Right lobe of liver (tissue), 6 donors: Measurements from ENCODE around the gene HDAC7. TPM values are rescaled to one million over a fixed set of nuclear protein-coding genes. Genes with fewer than 3 reads are reported as not detected.

Experiments
- ATAC-seq, 4 donors: fragments of 200-7000 bp; cut with Tn5 transposase; one replicate each; pipeline ENCODE4 v1.9.1; 2020; ENCODE audit warnings: mild to moderate bottlenecking in 4 of 4, moderate library complexity in 4 of 4
- DNase-seq, 3 donors: peaks; one replicate each; pipeline ENCODE4 v3.0.0-alpha.2; 2020
- H3K27ac ChIP-seq, 3 donors: fragments of 200-600 bp; one replicate each; pipeline ENCODE4 v1.8.0; 2022
- H3K27me3 ChIP-seq, 2 donors: fragments of 200-600 bp; one replicate each; pipeline ENCODE4 v1.8.0; 2022
- H3K36me3 ChIP-seq, 4 donors: fragments of 200-600 bp; sonication (generic) in 1 of 4; one replicate each; pipeline versions ENCODE4 v1.5.1 to v1.8.0; 2017 to 2022; ENCODE audit warnings: control low read depth in 1 of 4
- H3K4me1 ChIP-seq, 4 donors: fragments of 200-600 bp; sonication (generic) in 1 of 4; one replicate each; pipeline versions ENCODE4 v1.5.1 to v1.8.0; 2017 to 2022; ENCODE audit warnings: control low read depth in 1 of 4
- H3K4me3 ChIP-seq, 3 donors: fragments of 200-600 bp; one replicate each; pipeline ENCODE4 v1.8.0; 2022
- H3K9me3 ChIP-seq, 4 donors: fragments of 200-600 bp; sonication (generic) in 1 of 4; one replicate each; pipeline versions ENCODE4 v1.5.1 to v1.8.0; 2017 to 2022; ENCODE audit warnings: control low read depth in 1 of 4
- CTCF ChIP-seq, 4 donors: fragments of 200-600 bp in 3 of 4; fragments of 450-650 bp in 1 of 4; IDR thresholded peaks; one replicate each; pipeline versions ENCODE4 v1.5.1 to v1.8.0; 2016 to 2022; ENCODE audit warnings: antibody characterized with exemption in 4 of 4, mild to moderate bottlenecking in 2 of 4
- POLR2A ChIP-seq: fragments of 450-650 bp; IDR thresholded peaks from one replicate; pipeline ENCODE4 v1.6.1; 2017; ENCODE audit warnings: antibody characterized with exemption, mild to moderate bottlenecking
- WGBS: methylation state at CpG from one replicate; pipeline ENCODE4 v1.1.6; 2018; ENCODE audit warnings: low coverage, low lambda C conversion rate; ENCODE audit not compliant: insufficient coverage; ENCODE audit errors: missing lambda C conversion rate; 5-methylcytosine and 5-hydroxymethylcytosine counted together
- intact Hi-C, 2 donors: fragments of 100-400 bp; cut with DNase I; formaldehyde crosslinking; loops; one replicate each; pipeline versions ENCODE4 v1.11.2 to v1.14.1; 2022
- total RNA-seq, 6 experiments: library from RNA; depleted of rRNA in 2 of 6; stranded (reverse); fragments of >200 nt in 2 of 6; fragmentation: NEBNext Ultra II Directional in 3 of 6; extraction: Animal tissue kit (Norgen Biotek cat#: 25700) in 3 of 6; gene quantifications; one replicate each; pipeline versions ENCODE4 v1.1.0 to v1.2.4, GENCODE V29; 2016 to 2023
- donor health status: DM: no; HTN: yes; CAD: no.
- donor health status: DM: no; HTN: no; CAD: no.
- donor health status: DM: no; HTN: no; CAD: no.
- donor health status: DM: no; HTN: yes; CAD: no.
- donor health status: DM: no; HTN: yes; CAD: no.

HDAC7 gene
- total RNA-seq, 6 experiments from 2014 or later, result 6.6 to 18.8 (median 8.4) TPM

- Histone ChIP-seq H3K4me3 (no peak overlapping the region), H3K9me3 (no peaks in the 10 kb centered on the region), H3K27me3 (no peaks in the 10 kb centered on the region), H3K4me1 (peaks cover 0 to 15% (median 0%) of the 10 kb centered on the region in 4 donors), H3K27ac (no peak overlapping the region), H3K36me3 (peaks cover 0 to 7% (median 3%) of the 10 kb centered on the region in 4 donors)
- TF ChIP-seq CTCF (IDR thresholded peaks at IDR 0.05) (peak; percentile 94 to 97 (median 96)), POLR2A (no peak)
- intact Hi-C loops, result loop anchor here in 1 of 2 donors (5.0 kb wide), 1 partner anchor 37 kb away; no protein-coding TSS in a partner anchor
- 42% methylated on average over 12 of the region's 19 CpGs for WGBS
- ATAC-seq (peak; percentile 82 to 91 (median 86)), DNase-seq (peak; percentile 86 to 88 (median 87))
Measured at GRCh38 chr12:47779301-47779942, 40.3 kb downstream of the HDAC7 start.

DNA sequence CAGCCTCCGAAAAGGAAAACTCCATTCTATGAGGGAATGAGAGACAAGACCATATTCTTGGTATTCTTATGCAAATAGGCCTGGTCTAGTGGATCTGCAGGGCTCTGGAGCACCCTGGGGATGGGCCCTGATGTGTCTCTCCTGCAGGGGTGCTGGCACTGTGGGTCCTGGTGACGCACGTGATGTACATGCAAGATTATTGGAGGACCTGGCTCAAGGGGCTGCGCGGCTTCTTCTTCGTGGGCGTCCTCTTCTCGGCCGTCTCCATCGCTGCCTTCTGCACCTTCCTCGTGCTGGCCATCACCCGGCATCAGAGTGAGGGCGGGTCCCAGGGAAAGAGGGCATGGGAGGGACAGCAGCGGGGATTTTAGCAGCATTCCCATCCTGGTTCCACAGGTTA lies 40.8 kb downstream of the HDAC7 start:
- no peak for TF ChIP-seq POLR2A
- Histone ChIP-seq H3K36me3 (peaks cover 0 to 6% (median 0%) of the 10 kb centered on the region in 4 donors), H3K9me3 (no peaks in the 10 kb centered on the region), H3K27me3 (no peaks in the 10 kb centered on the region), H3K4me1 (peaks cover 0 to 21% (median 0%) of the 10 kb centered on the region in 4 donors), H3K27ac (no peak overlapping the region), H3K4me3 (no peak overlapping the region)
- peak in 1 of 4 donors; percentile 2 for ATAC-seq
- no peak for DNase-seq
- intact Hi-C loops, result loop anchor here in 1 of 2 donors (5.0 kb wide), 1 partner anchor 37 kb away; no protein-coding TSS in a partner anchor
- 42% methylated on average over 8 of the region's 14 CpGs for WGBS

GRCh38 chr12:47777741-47778558 lies 41.8 kb downstream of the HDAC7 start:
- intact Hi-C loops, result loop anchor here in 1 of 2 donors (5.0 kb wide), 1 partner anchor 36 kb away; no protein-coding TSS in a partner anchor
- Histone ChIP-seq H3K4me3 (no peak overlapping the region), H3K4me1 (peaks cover 0 to 23% (median 0%) of the 10 kb centered on the region in 4 donors), H3K36me3 (peaks cover 0 to 6% (median 0%) of the 10 kb centered on the region in 4 donors), H3K27ac (peak overlapping the region in 1 of 3 donors; percentile 40), H3K27me3 (no peaks in the 10 kb centered on the region), H3K9me3 (no peaks in the 10 kb centered on the region)
- 55% methylated on average over 7 of the region's 9 CpGs for WGBS
- DNase-seq, result no peak
- no peak for ATAC-seq
- TF ChIP-seq CTCF (IDR thresholded peaks at IDR 0.05) (no peak), POLR2A (no peak)

DNA sequence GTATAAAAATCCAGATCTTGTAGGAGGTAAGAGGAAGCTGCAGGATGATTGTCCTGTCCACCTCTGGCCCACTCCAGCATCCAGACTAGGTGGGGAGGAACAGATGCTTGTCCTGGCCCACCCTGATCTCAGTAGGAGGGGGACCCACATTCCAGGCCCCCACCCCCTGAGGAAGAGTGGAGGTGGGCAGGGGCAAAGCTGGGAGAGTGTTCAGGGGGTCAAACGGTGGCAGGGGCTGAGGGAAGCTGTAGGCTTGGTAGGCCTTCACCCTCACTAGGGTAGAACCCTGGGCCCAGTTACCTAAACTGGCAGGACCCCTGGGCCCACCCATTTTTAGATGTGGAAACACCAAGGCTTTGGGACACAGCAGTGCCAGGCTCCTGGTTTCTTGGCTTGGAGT lies 42.6 kb downstream of the HDAC7 start:
- WGBS, result no CpG with 5 or more reads among the region's 1 CpG
- DNase-seq, result no peak
- H3K36me3 ChIP-seq, result peaks cover 0 to 6% (median 0%) of the 10 kb centered on the region in 4 donors
- H3K27ac ChIP-seq, result peak overlapping the region; percentile 4 to 40 (median 6)
- no peak for TF ChIP-seq CTCF (IDR thresholded peaks at IDR 0.05)
- H3K9me3 ChIP-seq, result no peaks in the 10 kb centered on the region
- no peaks in the 10 kb centered on the region for H3K27me3 ChIP-seq
- H3K4me3 ChIP-seq, result no peak overlapping the region
- no peak for ATAC-seq
- intact Hi-C loops, result loop anchor here in 1 of 2 donors (5.0 kb wide), 1 partner anchor 35 kb away; no protein-coding TSS in a partner anchor
- peaks cover 0 to 28% (median 0%) of the 10 kb centered on the region in 4 donors for H3K4me1 ChIP-seq
